Calu3 (cell line): Measurements from ENCODE around the gene ADAD1. TPM values are rescaled to one million over a fixed set of nuclear protein-coding genes. Genes with fewer than 3 reads are reported as not detected.

Experiments
- BruUV-seq: library from RNA; stranded (reverse); fragments of 400-500 nt; replicated peaks from 2 replicates; lab custom pipeline; 2021; lab: Mats Ljungman, UMichigan
- CTCF ChIA-PET: fragments of 300-600 bp; sonication (Branson Sonifier 250); formaldehyde crosslinking; loops from one replicate; lab custom pipeline; 2022; ENCODE audit warnings: antibody characterized with exemption; lab: Charles Lee
- DNase-seq: peaks from one replicate; pipeline ENCODE4 v3.0.0; 2022
- H3K27ac Mint-ChIP-seq: one replicate; pipeline ENCODE4 v1.8.0; 2022; ENCODE audit warnings: mixed read lengths; ENCODE audit not compliant: unreplicated experiment
- H3K27me3 Mint-ChIP-seq: one replicate; pipeline ENCODE4 v1.8.0; 2022; ENCODE audit warnings: mixed read lengths; ENCODE audit not compliant: unreplicated experiment
- H3K36me3 Mint-ChIP-seq: one replicate; pipeline ENCODE4 v1.8.0; 2022; ENCODE audit warnings: mild to moderate bottlenecking, moderate library complexity, mixed read lengths; ENCODE audit not compliant: insufficient read depth, unreplicated experiment
- H3K4me1 Mint-ChIP-seq: one replicate; pipeline ENCODE4 v1.8.0; 2022; ENCODE audit warnings: mild to moderate bottlenecking, low read depth, mixed read lengths; ENCODE audit not compliant: unreplicated experiment
- H3K4me3 Mint-ChIP-seq: one replicate; pipeline ENCODE4 v1.8.0; 2022; ENCODE audit warnings: mild to moderate bottlenecking, low read depth, moderate library complexity, mixed read lengths; ENCODE audit not compliant: unreplicated experiment
- H3K9me3 Mint-ChIP-seq: one replicate; pipeline ENCODE4 v1.8.0; 2022; ENCODE audit warnings: low read depth, mixed read lengths; ENCODE audit not compliant: unreplicated experiment
- intact Hi-C: fragments of 100-400 bp; cut with micrococcal nuclease; formaldehyde crosslinking; loops from one replicate; pipeline ENCODE4 v1.10.0; 2022; ENCODE audit not compliant: unreplicated experiment
- total RNA-seq: library from RNA; stranded (reverse); gene quantifications from 2 replicates; pipeline ENCODE4 v1.2.3, GENCODE V29; 2022
- TF ChIP-seq, protein P1 (sequence below): fragments of 200-600 bp; IDR thresholded peaks from one replicate; pipeline ENCODE4 v1.8.0; 2022; ENCODE audit warnings: antibody characterized with exemption; ENCODE audit not compliant: unreplicated experiment

Gene ADAD1
- total RNA-seq, 1 experiment from 2014 or later, result not detected

DNA sequence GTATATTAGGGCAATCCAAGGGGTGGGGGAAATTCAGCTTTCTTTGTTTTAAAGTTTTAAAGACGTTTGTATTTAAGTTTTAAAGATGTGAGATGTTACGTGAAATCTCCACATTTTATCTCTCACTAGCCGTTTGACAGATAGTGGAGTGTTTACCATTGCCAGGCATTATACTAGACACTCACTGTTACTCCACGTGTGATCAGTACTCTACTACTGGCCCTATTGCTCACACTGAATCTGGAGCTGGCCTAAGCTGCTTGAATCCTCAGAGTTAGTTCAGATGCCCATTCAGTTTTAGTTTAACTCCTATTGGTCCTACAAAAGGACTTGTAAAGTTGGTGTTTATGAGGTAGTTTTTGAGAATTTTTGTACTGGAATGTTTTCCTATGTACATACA lies 4.5 kb downstream of the ADAD1 start:
- TF ChIP-seq, protein P1, sequence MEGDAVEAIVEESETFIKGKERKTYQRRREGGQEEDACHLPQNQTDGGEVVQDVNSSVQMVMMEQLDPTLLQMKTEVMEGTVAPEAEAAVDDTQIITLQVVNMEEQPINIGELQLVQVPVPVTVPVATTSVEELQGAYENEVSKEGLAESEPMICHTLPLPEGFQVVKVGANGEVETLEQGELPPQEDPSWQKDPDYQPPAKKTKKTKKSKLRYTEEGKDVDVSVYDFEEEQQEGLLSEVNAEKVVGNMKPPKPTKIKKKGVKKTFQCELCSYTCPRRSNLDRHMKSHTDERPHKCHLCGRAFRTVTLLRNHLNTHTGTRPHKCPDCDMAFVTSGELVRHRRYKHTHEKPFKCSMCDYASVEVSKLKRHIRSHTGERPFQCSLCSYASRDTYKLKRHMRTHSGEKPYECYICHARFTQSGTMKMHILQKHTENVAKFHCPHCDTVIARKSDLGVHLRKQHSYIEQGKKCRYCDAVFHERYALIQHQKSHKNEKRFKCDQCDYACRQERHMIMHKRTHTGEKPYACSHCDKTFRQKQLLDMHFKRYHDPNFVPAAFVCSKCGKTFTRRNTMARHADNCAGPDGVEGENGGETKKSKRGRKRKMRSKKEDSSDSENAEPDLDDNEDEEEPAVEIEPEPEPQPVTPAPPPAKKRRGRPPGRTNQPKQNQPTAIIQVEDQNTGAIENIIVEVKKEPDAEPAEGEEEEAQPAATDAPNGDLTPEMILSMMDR, result no peak
- Mint-ChIP-seq H3K4me3 (no peak overlapping the region), H3K27me3 (no peaks in the 10 kb centered on the region), H3K36me3 (no peaks in the 10 kb centered on the region), H3K9me3 (peaks cover 2% of the 10 kb centered on the region), H3K27ac (no peak overlapping the region), H3K4me1 (no peaks in the 10 kb centered on the region)
- intact Hi-C loops, result no loop called here
- DNase-seq, result no peak
- CTCF ChIA-PET, result no interaction called here
- BruUV-seq, result no TSS peak

DNA sequence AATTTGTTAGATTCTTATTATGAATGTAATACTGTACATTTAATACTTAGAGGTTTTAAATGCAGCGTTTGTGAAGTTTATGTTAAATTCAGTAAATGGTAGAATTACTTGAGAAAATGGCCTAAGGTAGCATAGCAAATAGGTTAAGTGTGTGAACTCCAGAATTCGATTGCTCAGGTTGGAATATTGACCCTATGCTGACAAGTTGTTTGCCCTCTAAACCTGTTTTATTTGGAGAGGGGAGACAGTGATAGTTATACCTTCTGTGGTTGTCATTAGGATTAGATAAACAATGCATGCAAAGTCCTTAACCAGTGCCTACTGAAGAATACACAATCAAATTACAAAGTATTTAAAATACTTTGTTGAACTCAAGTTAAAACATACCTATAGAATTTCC lies 5.4 kb downstream of the ADAD1 start:
- intact Hi-C loops, result no loop called here
- Mint-ChIP-seq H3K27ac (no peak overlapping the region), H3K9me3 (peaks cover 8% of the 10 kb centered on the region), H3K36me3 (no peaks in the 10 kb centered on the region), H3K4me1 (no peaks in the 10 kb centered on the region), H3K4me3 (no peak overlapping the region), H3K27me3 (peaks cover under 1% of the 10 kb centered on the region)
- DNase-seq, result no peak
- no TSS peak for BruUV-seq
- TF ChIP-seq, protein P1, result no peak
- CTCF ChIA-PET, result no interaction called here

DNA sequence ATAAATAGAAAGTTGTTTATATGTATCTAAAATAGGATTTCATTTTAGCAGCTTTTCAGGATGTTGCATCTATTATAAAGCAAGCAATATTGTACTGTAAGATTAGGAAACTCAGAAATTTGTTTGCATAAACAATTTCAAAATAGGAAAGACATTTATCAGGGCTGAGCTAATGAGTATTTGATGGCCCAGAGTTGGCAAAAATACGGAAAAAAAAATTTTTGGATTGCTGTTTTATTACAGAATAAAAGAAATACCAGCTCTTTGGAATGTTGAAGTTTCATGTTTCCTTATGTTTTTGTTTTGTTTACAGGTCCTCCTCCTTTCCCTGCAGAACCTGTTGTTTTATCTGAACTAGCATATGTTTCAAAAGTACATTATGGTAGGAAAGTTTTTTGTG lies 14.5 kb downstream of the ADAD1 start:
- H3K27me3 Mint-ChIP-seq, result peaks cover 18% of the 10 kb centered on the region
- TF ChIP-seq, protein P1, result no peak
- no peak overlapping the region for H3K27ac Mint-ChIP-seq
- CTCF ChIA-PET, result no interaction called here
- intact Hi-C loops, result no loop called here
- peaks cover 6% of the 10 kb centered on the region for H3K9me3 Mint-ChIP-seq
- no peaks in the 10 kb centered on the region for H3K4me1 Mint-ChIP-seq
- H3K36me3 Mint-ChIP-seq, result no peaks in the 10 kb centered on the region
- no peak for DNase-seq
- no peak overlapping the region for H3K4me3 Mint-ChIP-seq
- BruUV-seq, result no TSS peak

DNA sequence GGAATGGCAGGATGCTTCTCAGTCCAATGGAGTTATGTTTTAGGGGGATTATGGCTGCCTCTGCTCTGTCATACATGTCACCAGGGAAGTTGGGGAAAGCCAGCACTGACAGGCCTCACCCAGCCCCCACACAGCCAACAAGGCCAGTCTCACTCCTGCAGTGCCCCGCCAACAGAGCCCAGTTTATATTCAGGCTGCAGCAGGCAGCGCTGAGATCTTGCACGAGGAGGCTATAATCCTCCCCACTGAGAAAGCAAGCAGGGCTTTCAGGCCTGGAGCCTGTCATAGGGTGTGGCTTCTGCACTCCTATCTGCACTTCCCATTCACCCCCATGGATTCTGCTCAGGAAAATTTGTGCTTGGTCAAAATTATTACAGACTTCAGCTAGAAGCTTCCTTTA lies 25.1 kb downstream of the ADAD1 start:
- Mint-ChIP-seq H3K9me3 (no peaks in the 10 kb centered on the region), H3K4me1 (no peaks in the 10 kb centered on the region), H3K4me3 (no peak overlapping the region), H3K36me3 (no peaks in the 10 kb centered on the region), H3K27ac (no peak overlapping the region), H3K27me3 (no peaks in the 10 kb centered on the region)
- DNase-seq, result no peak
- intact Hi-C loops, result no loop called here
- CTCF ChIA-PET, result no interaction called here
- TF ChIP-seq, protein P1, result no peak
- no TSS peak for BruUV-seq
